ENCODE data around the gene DLGAP1. TPM values are rescaled to one million over a fixed set of nuclear protein-coding genes. Genes with fewer than 3 reads are reported as not detected.

Gene DLGAP1
- total RNA-seq, 4 donors from 2014 or later, result 0.13 to 6.2 (median 0.53) TPM

- DNase-seq (peak; percentile 88 to 93), ATAC-seq (peak; percentile 31 to 43)
- no peaks in the 10 kb centered on the region for H3K9me3 ChIP-seq
- no peaks in the 10 kb centered on the region for H3K27me3 ChIP-seq
- H3K4me1 ChIP-seq, result peaks cover 21 to 29% of the 10 kb centered on the region in 2 donors
- intact Hi-C loops (cut with DNase I; ENCODE audit: low total_unique reads), result no loop called here
- H3K36me3 ChIP-seq, result no peaks in the 10 kb centered on the region
- TF ChIP-seq CTCF (IDR thresholded peaks at IDR 0.05 in 4 of 5, conservative IDR thresholded peaks at IDR 0.05 in 1 of 5), result no peak
- peak; percentile 82 to 85 for TF ChIP-seq POLR2A (IDR thresholded peaks at IDR 0.05)
- peak within 1 kb of the TSS; percentile 71 to 97 (median 82) for H3K4me3 ChIP-seq
- H3K27ac ChIP-seq, result peak within 1 kb of the TSS; percentile 98 to 99 (median 99)
- in situ Hi-C loops (cut with MboI; ENCODE audit: low sequenced_read_pairs in 4 of 4), result loop anchor here in 3 of 4 donors (5.0 to 10.0 kb wide), 3 partner anchors 147 to 215 kb away; no protein-coding TSS in a partner anchor
Measured at GRCh38 chr18:3450012-3450798, 1004.9 kb downstream of the DLGAP1 start, which contains the start of gene TGIF1. Gene TGIF1, plus strand, starts transcription at chr18:3450172. Its CDS starts 318 bp downstream, at chr18:3450490.

- intact Hi-C loops (cut with DNase I; ENCODE audit: low total_unique reads) (loop anchor here (1.0 to 10.0 kb wide), 3 partner anchors 187 to 795 kb away; partner anchors contain the start of genes MYL12B and SMCHD1), in situ Hi-C loops (cut with MboI; ENCODE audit: low sequenced_read_pairs in 4 of 4) (loop anchor here (5.0 to 10.0 kb wide), 5 partner anchors 145 to 215 kb away; no protein-coding TSS in a partner anchor)
- Histone ChIP-seq H3K4me3 (peak overlapping the region; percentile 71 to 97 (median 82)), H3K36me3 (no peaks in the 10 kb centered on the region), H3K27ac (peak overlapping the region; percentile 98 to 99 (median 99)), H3K9me3 (no peaks in the 10 kb centered on the region), H3K27me3 (no peaks in the 10 kb centered on the region), H3K4me1 (peaks cover 14 to 26% of the 10 kb centered on the region in 2 donors)
- DNase-seq, result no peak
- ATAC-seq, result no peak
- TF ChIP-seq POLR2A (IDR thresholded peaks at IDR 0.05) (peak in 1 of 2 donors; percentile 43), CTCF (IDR thresholded peaks at IDR 0.05 in 4 of 5, conservative IDR thresholded peaks at IDR 0.05 in 1 of 5) (no peak)
Measured at GRCh38 chr18:3449512-3450011, 1005.5 kb downstream of the DLGAP1 start.

- Histone ChIP-seq H3K27me3 (no peaks in the 10 kb centered on the region), H3K36me3 (no peaks in the 10 kb centered on the region), H3K4me3 (peak overlapping the region; percentile 71 to 97 (median 82)), H3K27ac (peak overlapping the region; percentile 98 to 99 (median 99)), H3K4me1 (peaks cover 14 to 21% of the 10 kb centered on the region in 2 donors), H3K9me3 (no peaks in the 10 kb centered on the region)
- in situ Hi-C loops (cut with MboI; ENCODE audit: low sequenced_read_pairs in 4 of 4) (loop anchor here in 2 of 4 donors (10.0 kb wide), 3 partner anchors 146 to 216 kb away; no protein-coding TSS in a partner anchor), intact Hi-C loops (cut with DNase I; ENCODE audit: low total_unique reads) (loop anchor here (1.0 to 10.0 kb wide), 4 partner anchors 145 to 794 kb away; partner anchors contain the start of genes MYL12B and SMCHD1)
- peak; percentile 94 for TF ChIP-seq POLR2A (IDR thresholded peaks at IDR 0.05)
- no peak for TF ChIP-seq CTCF (IDR thresholded peaks at IDR 0.05 in 4 of 5, conservative IDR thresholded peaks at IDR 0.05 in 1 of 5)
- ATAC-seq (peak; percentile 57 to 61), DNase-seq (peak; percentile 96 to 97)
Measured at GRCh38 chr18:3448838-3449511, 1006.1 kb downstream of the DLGAP1 start.
